Breast epithelium (tissue), 4 donors: ENCODE measurements around the gene CCN6. TPM values are rescaled to one million over a fixed set of nuclear protein-coding genes. Genes with fewer than 3 reads are reported as not detected.
"Not testable (repeated sequence)": the region's sequence is repeated elsewhere in the genome, so short reads cannot be mapped to it uniquely, and the experiment has no call there.

Experiments used
- DNase-seq, 2 donors: peaks; one replicate each; pipeline ENCODE4 v3.0.0-alpha.2; 2019; ENCODE audit warnings: low spot score in 2 of 2
- H3K27ac ChIP-seq, 2 donors: fragments of 200-600 bp; sonication (generic) in 1 of 2; one replicate each; pipeline ENCODE4 v1.5.1; 2016 to 2019; ENCODE audit warnings: mild to moderate bottlenecking in 1 of 2
- H3K27me3 ChIP-seq, 2 donors: fragments of 200-600 bp; sonication (generic) in 1 of 2; one replicate each; pipeline versions ENCODE4 v1.5.1 to v1.6.0; 2017 to 2019; ENCODE audit warnings: control low read depth in 1 of 2, mild to moderate bottlenecking in 1 of 2
- H3K36me3 ChIP-seq: fragments of 200-600 bp; one replicate; pipeline ENCODE4 v1.5.1; 2019
- H3K4me1 ChIP-seq, 2 donors: fragments of 200-600 bp; sonication (generic); one replicate each; pipeline ENCODE4 v1.5.1; 2016 to 2019; ENCODE audit warnings: control low read depth in 1 of 2
- H3K4me3 ChIP-seq, 3 donors: fragments of 200-600 bp; sonication (generic); 1 replicate in 2 of 3; 2 replicates in 1 of 3; pipeline ENCODE4 v1.5.1; 2016 to 2019; ENCODE audit warnings: mild to moderate bottlenecking in 3 of 3, moderate library complexity in 2 of 3
- H3K9me3 ChIP-seq, 2 donors: fragments of 200-600 bp; sonication (generic) in 1 of 2; one replicate each; pipeline ENCODE4 v1.5.1; 2016 to 2019; ENCODE audit warnings: control low read depth in 1 of 2
- POLR2A ChIP-seq: fragments of 450-650 bp; IDR thresholded peaks from one replicate; pipeline ENCODE4 v1.6.1; 2016; ENCODE audit warnings: antibody characterized with exemption, mild to moderate bottlenecking, moderate library complexity
- POLR2AphosphoS5 ChIP-seq, 3 donors: sonication (generic); formaldehyde crosslinking; IDR thresholded peaks; one replicate each; pipeline ENCODE4 v1.6.1; 2017; ENCODE audit warnings: antibody characterized with exemption in 3 of 3
- intact Hi-C: fragments of 100-400 bp; cut with DNase I; formaldehyde crosslinking; loops from one replicate; pipeline ENCODE4 v1.15.1; 2023; ENCODE audit warnings: low total_unique reads
- total RNA-seq, 3 donors: library from RNA; depleted of rRNA; stranded (reverse); fragments of >200 nt; gene quantifications; one replicate each; pipeline ENCODE4 v1.1.0, GENCODE V29; 2016
- TF ChIP-seq, protein P1 (sequence below), 3 donors: fragments of 450-650 bp; IDR thresholded peaks; one replicate each; pipeline ENCODE4 v1.5.1; 2016 to 2017; ENCODE audit warnings: antibody characterized with exemption in 3 of 3, mild to moderate bottlenecking in 3 of 3, moderate library complexity in 3 of 3

The CCN6 gene
- total RNA-seq, 3 donors from 2014 or later: not detected

DNA sequence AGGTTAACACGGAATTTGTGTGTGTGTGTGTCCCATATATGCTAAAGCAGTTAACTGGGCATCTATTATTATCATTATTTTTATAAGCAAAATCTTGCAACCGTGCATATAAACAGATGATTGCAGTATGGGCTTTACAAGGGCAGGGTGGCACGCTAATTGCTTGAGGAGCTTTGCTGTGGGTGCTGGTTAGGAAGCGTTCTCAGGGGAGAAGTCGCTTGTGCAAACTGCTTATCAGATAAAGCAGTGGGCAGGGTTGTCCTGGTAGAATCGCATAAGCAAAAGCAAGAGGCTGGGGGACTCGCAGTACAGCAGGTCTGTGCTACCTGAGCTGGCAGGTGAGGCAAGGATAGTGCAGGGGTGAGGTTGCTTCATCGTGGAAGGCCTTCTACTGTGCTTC, 9.7 kb upstream of the CCN6 start:
- Histone ChIP-seq H3K36me3 (no peaks in the 10 kb centered on the region), H3K27me3 (no peaks in the 10 kb centered on the region), H3K27ac (no peak overlapping the region), H3K4me1 (no peaks in the 10 kb centered on the region), H3K4me3 (no peak overlapping the region), H3K9me3 (no peaks in the 10 kb centered on the region)
- intact Hi-C loops: no loop called here
- TF ChIP-seq POLR2AphosphoS5 (IDR thresholded peaks at IDR 0.05): no peak
- TF ChIP-seq POLR2A: no peak
- TF ChIP-seq, protein P1, sequence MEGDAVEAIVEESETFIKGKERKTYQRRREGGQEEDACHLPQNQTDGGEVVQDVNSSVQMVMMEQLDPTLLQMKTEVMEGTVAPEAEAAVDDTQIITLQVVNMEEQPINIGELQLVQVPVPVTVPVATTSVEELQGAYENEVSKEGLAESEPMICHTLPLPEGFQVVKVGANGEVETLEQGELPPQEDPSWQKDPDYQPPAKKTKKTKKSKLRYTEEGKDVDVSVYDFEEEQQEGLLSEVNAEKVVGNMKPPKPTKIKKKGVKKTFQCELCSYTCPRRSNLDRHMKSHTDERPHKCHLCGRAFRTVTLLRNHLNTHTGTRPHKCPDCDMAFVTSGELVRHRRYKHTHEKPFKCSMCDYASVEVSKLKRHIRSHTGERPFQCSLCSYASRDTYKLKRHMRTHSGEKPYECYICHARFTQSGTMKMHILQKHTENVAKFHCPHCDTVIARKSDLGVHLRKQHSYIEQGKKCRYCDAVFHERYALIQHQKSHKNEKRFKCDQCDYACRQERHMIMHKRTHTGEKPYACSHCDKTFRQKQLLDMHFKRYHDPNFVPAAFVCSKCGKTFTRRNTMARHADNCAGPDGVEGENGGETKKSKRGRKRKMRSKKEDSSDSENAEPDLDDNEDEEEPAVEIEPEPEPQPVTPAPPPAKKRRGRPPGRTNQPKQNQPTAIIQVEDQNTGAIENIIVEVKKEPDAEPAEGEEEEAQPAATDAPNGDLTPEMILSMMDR (IDR thresholded peaks at IDR 0.05): no peak
- DNase-seq: no peak

DNA sequence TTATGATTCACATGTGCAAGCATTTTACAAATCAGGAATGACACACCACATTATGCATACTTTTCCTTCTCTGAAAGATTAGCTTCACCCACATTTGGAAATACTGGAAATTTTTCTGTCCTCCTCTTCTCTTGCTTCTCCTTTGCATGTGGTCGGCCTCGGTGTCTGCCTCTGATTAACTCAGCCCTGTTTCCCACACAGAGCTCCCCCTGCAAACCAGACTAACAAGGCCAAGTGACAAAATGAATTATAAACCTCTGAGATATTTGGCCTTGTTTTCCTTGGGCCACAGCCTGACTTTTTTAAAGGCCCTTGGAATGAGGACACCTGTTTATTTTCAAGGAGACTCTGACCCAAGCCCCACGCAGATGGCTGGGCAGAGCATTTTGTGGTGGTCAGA, 9.0 kb upstream of the CCN6 start:
- intact Hi-C loops: loop anchor here (1.0 kb wide), 1 partner anchor 19 kb away; no protein-coding TSS in a partner anchor
- Histone ChIP-seq H3K9me3 (no peaks in the 10 kb centered on the region), H3K27ac (no peak overlapping the region), H3K4me1 (no peaks in the 10 kb centered on the region), H3K36me3 (no peaks in the 10 kb centered on the region), H3K4me3 (no peak overlapping the region), H3K27me3 (no peaks in the 10 kb centered on the region)
- DNase-seq: no peak
- TF ChIP-seq POLR2AphosphoS5 (IDR thresholded peaks at IDR 0.05) (no peak), POLR2A (no peak)
- TF ChIP-seq, protein P1 (IDR thresholded peaks at IDR 0.05): no peak

DNA sequence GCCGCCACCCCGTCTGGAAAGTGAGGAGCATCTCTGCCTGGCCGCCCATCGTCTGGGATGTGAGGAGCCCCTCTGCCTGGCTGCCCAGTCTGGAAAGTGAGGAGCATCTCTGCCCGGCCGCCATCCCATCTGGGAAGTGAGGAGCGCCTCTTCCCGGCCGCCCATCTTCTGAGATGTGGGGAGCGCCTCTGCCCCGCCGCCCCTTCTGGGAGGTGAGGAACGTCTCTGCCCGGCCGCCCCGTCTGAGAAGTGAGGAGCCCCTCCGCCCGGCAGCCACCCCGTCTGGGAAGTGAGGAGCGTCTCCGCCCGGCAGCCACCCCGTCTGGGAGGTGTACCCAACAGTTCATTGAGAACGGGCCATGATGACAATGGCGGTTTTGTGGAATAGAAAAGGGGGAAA, 6.4 kb upstream of the CCN6 start:
- H3K27ac ChIP-seq, H3K36me3 ChIP-seq, H3K27me3 ChIP-seq, H3K4me3 ChIP-seq, H3K4me1 ChIP-seq, DNase-seq, intact Hi-C loops, H3K9me3 ChIP-seq: not testable (repeated sequence)

DNA sequence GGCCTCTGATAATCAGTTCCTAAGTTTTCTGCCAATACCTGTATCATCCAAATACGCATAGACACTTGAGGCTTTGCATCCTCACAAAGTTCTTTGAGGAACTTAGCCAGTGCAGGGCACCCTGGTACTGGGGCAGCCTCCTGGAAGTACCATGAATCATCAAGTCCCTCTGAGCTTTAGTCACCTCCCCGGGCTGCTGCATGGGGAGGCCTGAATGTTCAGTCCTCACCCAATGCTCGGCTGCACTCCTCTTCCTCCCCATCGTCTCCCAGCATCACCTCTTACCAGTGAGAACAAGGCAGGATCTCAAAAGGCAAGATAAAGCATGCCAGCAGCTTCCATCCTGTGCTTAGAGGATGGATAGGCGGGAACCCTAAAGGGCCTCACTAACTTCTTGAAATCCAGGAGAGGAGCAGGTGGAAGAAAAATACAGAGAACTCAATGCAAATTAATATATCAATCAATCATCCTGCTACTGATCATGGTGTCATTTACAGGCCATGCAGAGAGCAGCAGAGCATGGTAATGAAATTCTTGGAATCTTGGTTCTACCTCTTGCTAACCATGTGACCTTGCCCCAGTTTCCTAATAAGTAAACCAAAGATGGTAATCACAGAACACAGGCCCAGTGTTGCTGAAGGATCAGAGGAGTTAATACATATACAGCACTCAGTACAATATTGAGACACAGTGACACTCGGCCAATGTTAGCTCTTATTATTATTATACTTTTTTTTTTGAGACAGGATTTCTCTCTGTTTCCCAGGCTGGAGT, 4.7 kb upstream of the CCN6 start:
- TF ChIP-seq, protein P1 (IDR thresholded peaks at IDR 0.05): no peak
- no peak for TF ChIP-seq POLR2AphosphoS5 (IDR thresholded peaks at IDR 0.05)
- TF ChIP-seq POLR2A: no peak

DNA sequence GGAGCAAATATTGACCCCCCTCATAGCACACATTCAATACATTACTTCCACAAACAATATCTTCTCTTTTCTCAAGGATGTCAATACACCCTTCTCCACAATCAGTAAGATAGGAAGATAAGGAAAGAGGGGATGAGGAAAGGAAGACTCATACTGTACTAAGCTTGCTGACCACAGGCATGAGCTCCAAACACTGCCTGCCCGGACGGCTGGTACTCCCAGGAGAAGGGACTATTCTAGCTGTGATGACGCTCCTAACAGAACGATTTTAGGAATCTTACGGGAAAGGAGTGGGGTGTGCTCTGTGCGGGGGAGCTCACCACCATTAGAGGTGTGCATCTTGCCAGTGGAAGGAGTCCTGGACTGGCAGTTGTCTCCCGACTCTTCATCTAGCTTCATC, 3.9 kb upstream of the CCN6 start:
- no peak for TF ChIP-seq POLR2AphosphoS5 (IDR thresholded peaks at IDR 0.05)
- TF ChIP-seq POLR2A: no peak
- TF ChIP-seq, protein P1 (IDR thresholded peaks at IDR 0.05): no peak
- Histone ChIP-seq H3K27me3 (no peaks in the 10 kb centered on the region), H3K4me1 (no peaks in the 10 kb centered on the region), H3K9me3 (peaks cover 0 to 7% of the 10 kb centered on the region in 2 donors), H3K27ac (no peak overlapping the region), H3K36me3 (no peaks in the 10 kb centered on the region), H3K4me3 (no peak overlapping the region)
- intact Hi-C loops: no loop called here
- no peak for DNase-seq

More for the DNA sequence above, 4.7 kb upstream of the CCN6 start:
- Histone ChIP-seq H3K9me3 (peaks cover 0 to 7% of the 10 kb centered on the region in 2 donors), H3K36me3 (no peaks in the 10 kb centered on the region), H3K27ac (no peak overlapping the region), H3K4me1 (no peaks in the 10 kb centered on the region), H3K4me3 (no peak overlapping the region), H3K27me3 (no peaks in the 10 kb centered on the region)
- no peak for DNase-seq
- intact Hi-C loops: no loop called here
